ENCODE results near the gene PACSIN1. TPM values are rescaled to one million over a fixed set of nuclear protein-coding genes. Genes with fewer than 3 reads are reported as not detected.
A peak's percentile ranks its signal among the peaks of the same experiment; 100 is the strongest.

PACSIN1 gene
- polyA plus RNA-seq, 1 donor (not counting 4 experiments of a cell fraction or from before 2014, with no cell fraction given), result not detected

DNA sequence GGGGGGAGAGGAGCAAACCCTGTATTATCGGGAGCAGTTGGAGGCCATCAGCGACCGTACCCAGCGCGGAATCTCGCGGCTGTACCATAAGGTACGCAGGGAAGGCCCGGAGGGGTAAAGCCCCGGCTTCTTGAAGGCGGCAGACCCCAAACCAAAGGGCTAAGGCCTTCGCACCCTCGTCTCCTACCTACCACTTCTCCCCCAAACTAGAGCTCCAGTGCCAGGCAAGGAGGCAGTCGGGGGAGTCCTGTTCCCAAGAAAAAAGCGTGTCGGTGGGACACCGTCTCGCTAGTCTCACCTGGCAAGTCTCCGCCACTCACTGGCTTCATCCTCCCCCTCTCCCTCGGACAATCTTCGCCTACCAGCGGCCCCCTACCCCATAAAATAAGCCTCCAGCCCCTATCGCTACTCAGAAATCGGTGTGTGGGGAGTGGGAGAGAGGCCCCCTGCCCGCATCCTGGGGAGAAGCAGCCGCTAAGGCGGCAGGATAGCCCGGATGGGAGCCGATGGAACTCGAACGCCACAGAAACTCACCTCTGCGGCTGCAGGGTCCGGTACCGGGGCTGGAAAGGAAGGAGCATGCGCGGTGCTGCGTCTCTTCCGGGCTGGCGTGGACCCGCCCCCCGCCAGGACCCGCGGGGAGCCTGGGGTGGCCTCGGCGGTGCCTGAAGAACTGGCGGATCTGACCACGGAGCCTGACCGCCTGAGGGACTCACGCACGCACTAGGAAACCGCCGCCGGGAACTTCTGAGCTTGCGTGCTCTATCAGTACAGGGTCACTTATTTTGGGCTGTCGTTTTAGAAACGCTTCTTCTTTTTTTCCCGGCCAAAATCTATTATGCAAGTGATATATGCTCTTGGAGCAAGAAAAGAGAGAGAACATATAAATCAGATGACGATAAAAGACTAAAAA, 40.1 kb upstream of the PACSIN1 start, which contains the start of gene RPS10:
RPS10 (minus strand) TSS at position 572 of the 913 bp plus-strand sequence. CDS start 848 bp downstream, outside the sequence.
- H3K27me3 ChIP-seq (ENCODE audit: control insufficient read depth, extremely low read depth, insufficient read depth, low read length), result no peaks in the 10 kb centered on the region
- H2AFZ ChIP-seq (ENCODE audit: control insufficient read depth, low read length), result peak within 1 kb of the TSS; percentile 51
- peak within 1 kb of the TSS; percentile 78 for H3K4me2 ChIP-seq (ENCODE audit: control insufficient read depth, extremely low read depth, insufficient read depth, low read depth, low read length)
- peak within 1 kb of the TSS; percentile 100 for H3K9ac ChIP-seq (ENCODE audit: control insufficient read depth, extremely low read depth, insufficient read depth, low read length)
- dilution Hi-C loops (cut with MboI; ENCODE audit: extremely low pct_ligation_motif_present, low sequenced_read_pairs), result no loop called here
- no peaks in the 10 kb centered on the region for H3K9me1 ChIP-seq (ENCODE audit: control insufficient read depth, extremely low read depth, insufficient read depth, low read length)
- DNase-seq (ENCODE audit: low read depth, low spot score) (no peak), FAIRE-seq (no peak)
- peak within 1 kb of the TSS; percentile 96 for H3K27ac ChIP-seq (ENCODE audit: control insufficient read depth, insufficient read depth, low read length)
- TF ChIP-seq EZH2 (IDR thresholded peaks at IDR 0.05; ENCODE audit: low read length), result no peak
- TF ChIP-seq, protein P1, sequence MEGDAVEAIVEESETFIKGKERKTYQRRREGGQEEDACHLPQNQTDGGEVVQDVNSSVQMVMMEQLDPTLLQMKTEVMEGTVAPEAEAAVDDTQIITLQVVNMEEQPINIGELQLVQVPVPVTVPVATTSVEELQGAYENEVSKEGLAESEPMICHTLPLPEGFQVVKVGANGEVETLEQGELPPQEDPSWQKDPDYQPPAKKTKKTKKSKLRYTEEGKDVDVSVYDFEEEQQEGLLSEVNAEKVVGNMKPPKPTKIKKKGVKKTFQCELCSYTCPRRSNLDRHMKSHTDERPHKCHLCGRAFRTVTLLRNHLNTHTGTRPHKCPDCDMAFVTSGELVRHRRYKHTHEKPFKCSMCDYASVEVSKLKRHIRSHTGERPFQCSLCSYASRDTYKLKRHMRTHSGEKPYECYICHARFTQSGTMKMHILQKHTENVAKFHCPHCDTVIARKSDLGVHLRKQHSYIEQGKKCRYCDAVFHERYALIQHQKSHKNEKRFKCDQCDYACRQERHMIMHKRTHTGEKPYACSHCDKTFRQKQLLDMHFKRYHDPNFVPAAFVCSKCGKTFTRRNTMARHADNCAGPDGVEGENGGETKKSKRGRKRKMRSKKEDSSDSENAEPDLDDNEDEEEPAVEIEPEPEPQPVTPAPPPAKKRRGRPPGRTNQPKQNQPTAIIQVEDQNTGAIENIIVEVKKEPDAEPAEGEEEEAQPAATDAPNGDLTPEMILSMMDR (optimal IDR thresholded peaks at IDR 0.05 in 1 of 3, IDR thresholded peaks at IDR 0.05 in 1 of 3, conservative IDR thresholded peaks at IDR 0.05 in 1 of 3; ENCODE audit: extremely low read depth in 1 of 3, insufficient read depth in 2 of 3, low read length in 3 of 3), result no peak
- H4K20me1 ChIP-seq (ENCODE audit: control insufficient read depth, extremely low read depth, insufficient read depth, low read length), result peaks cover 2% of the 10 kb centered on the region
- H3K79me2 ChIP-seq (ENCODE audit: control insufficient read depth, insufficient read depth, low read length), result peaks cover 48% of the 10 kb centered on the region
- peaks cover 19 to 36% of the 10 kb centered on the region in 2 experiments for H3K36me3 ChIP-seq (ENCODE audit: control insufficient read depth in 2 of 2, extremely low read depth in 1 of 2, insufficient read depth in 2 of 2, low read length in 2 of 2)
- H3K9me3 ChIP-seq (ENCODE audit: control insufficient read depth, low read depth, low read length), result no peaks in the 10 kb centered on the region
- peaks cover 10% of the 10 kb centered on the region for H3K4me1 ChIP-seq (ENCODE audit: control insufficient read depth, extremely low read depth, insufficient read depth, low read length)
- H3K4me3 ChIP-seq (ENCODE audit: control insufficient read depth in 2 of 3, extremely low read depth in 1 of 3, insufficient read depth in 2 of 3, low read depth in 1 of 3, low read length in 3 of 3), result peak within 1 kb of the TSS; percentile 67 to 98 (median 94)

DNA sequence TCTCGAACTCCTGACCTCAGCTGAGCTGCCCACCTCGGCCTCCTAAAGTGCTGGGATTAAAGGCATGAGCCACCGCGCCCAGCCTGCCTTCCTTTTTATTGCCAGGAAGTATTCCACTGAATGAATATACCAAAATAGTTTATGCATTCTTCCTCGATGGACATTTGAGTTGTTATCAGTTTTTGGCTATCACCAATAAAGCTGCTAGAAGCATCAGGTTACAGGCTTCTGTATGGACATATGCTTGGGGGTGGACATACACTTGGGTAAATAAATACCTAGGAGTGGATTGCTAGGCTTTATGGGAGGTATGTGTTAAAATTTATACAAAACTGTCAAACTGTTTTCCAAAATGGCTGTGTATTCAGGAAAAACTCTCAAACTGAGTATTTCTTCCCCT, 30.0 kb upstream of the PACSIN1 start:
- Histone ChIP-seq H3K27me3 (ENCODE audit: control insufficient read depth, extremely low read depth, insufficient read depth, low read length) (no peaks in the 10 kb centered on the region), H3K9ac (ENCODE audit: control insufficient read depth, extremely low read depth, insufficient read depth, low read length) (no peak overlapping the region), H3K9me1 (ENCODE audit: control insufficient read depth, extremely low read depth, insufficient read depth, low read length) (no peaks in the 10 kb centered on the region), H2AFZ (ENCODE audit: control insufficient read depth, low read length) (no peak overlapping the region), H3K27ac (ENCODE audit: control insufficient read depth, insufficient read depth, low read length) (no peak overlapping the region), H3K4me2 (ENCODE audit: control insufficient read depth, extremely low read depth, insufficient read depth, low read depth, low read length) (no peak overlapping the region), H3K9me3 (ENCODE audit: control insufficient read depth, low read depth, low read length) (no peaks in the 10 kb centered on the region), H4K20me1 (ENCODE audit: control insufficient read depth, extremely low read depth, insufficient read depth, low read length) (no peaks in the 10 kb centered on the region), H3K4me1 (ENCODE audit: control insufficient read depth, extremely low read depth, insufficient read depth, low read length) (no peaks in the 10 kb centered on the region), H3K79me2 (ENCODE audit: control insufficient read depth, insufficient read depth, low read length) (no peaks in the 10 kb centered on the region), H3K36me3 (ENCODE audit: control insufficient read depth in 2 of 2, extremely low read depth in 1 of 2, insufficient read depth in 2 of 2, low read length in 2 of 2) (no peaks in the 10 kb centered on the region), H3K4me3 (ENCODE audit: control insufficient read depth in 2 of 3, extremely low read depth in 1 of 3, insufficient read depth in 2 of 3, low read depth in 1 of 3, low read length in 3 of 3) (no peak overlapping the region)
- dilution Hi-C loops (cut with MboI; ENCODE audit: extremely low pct_ligation_motif_present, low sequenced_read_pairs), result no loop called here
- TF ChIP-seq EZH2 (IDR thresholded peaks at IDR 0.05; ENCODE audit: low read length), result no peak
- TF ChIP-seq, protein P1 (optimal IDR thresholded peaks at IDR 0.05 in 1 of 3, IDR thresholded peaks at IDR 0.05 in 1 of 3, conservative IDR thresholded peaks at IDR 0.05 in 1 of 3; ENCODE audit: extremely low read depth in 1 of 3, insufficient read depth in 2 of 3, low read length in 3 of 3), result no peak
- DNase-seq (ENCODE audit: low read depth, low spot score) (no peak), FAIRE-seq (no peak)

All from keratinocyte (primary cell).